ENCODE measurements around the gene MAP3K13. TPM values are rescaled to one million over a fixed set of nuclear protein-coding genes. Genes with fewer than 3 reads are reported as not detected.

The MAP3K13 gene
- total and polyA plus RNA-seq, 10 of the 15 experiments (the other 5 are each of a cell fraction or from before 2014, with no cell fraction given): 10.5 to 70.8 (median 26.8) TPM

DNA sequence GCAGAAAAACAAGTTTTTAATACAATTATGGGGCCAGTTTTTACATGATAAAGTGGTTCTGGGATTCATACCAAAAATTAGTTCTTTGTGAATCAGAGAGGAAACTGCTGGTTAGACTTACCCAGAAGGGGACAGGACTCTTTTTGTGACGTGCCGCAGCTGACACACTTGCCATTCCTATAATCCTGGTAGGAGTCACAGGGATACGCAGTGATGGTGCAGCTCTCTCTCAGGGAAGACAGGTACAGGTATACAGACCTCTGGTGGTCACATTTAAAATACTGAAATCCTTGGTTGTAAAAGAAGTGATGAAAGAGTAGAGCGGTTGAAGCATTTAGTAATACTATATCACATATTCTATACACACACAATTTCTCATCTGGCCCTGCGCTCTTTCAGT lies 156.1 kb downstream of the MAP3K13 start:
- ChIA-PET SMC1A (ENCODE audit: uncharacterized antibody, unreplicated experiment) (no interaction called here), RAD21 (ENCODE audit: unreplicated experiment) (no interaction called here), CTCF (interaction anchor here (0.5 kb wide), 1 partner anchor 12 kb away, joined by 3 read pairs; no protein-coding TSS in a partner anchor), POLR2A (no interaction called here)
- intact Hi-C loops (cut with micrococcal nuclease; ENCODE audit: unreplicated experiment) (no loop called here), in situ Hi-C loops (cut with MboI) (no loop called here)
- Histone ChIP-seq H3K9ac (ENCODE audit: control insufficient read depth, insufficient read depth, low read length) (no peak overlapping the region), H3K27me3 (replicated peaks in 1 of 2; ENCODE audit: control insufficient read depth in 2 of 2, insufficient read depth in 2 of 2, low read length in 1 of 2) (no peaks in the 10 kb centered on the region), H2AFZ (ENCODE audit: control insufficient read depth, low read depth, low read length) (no peak overlapping the region), H3K27ac (ENCODE audit: control insufficient read depth, insufficient read depth) (no peak overlapping the region), H3K36me3 (ENCODE audit: control insufficient read depth in 2 of 2, insufficient read depth in 2 of 2, low read length in 1 of 2) (no peaks in the 10 kb centered on the region; a peak in 2 of 4 replicates), H3K9me3 (replicated peaks; ENCODE audit: control insufficient read depth, insufficient read depth, low read length) (no peaks in the 10 kb centered on the region), H3K4me2 (ENCODE audit: control insufficient read depth, insufficient read depth) (no peak overlapping the region), H3K4me3 (no peak overlapping the region), H3K4me1 (ENCODE audit: control insufficient read depth, insufficient read depth, low read length) (peaks cover 4% of the 10 kb centered on the region; the same call in 1 of the 2 replicates), H4K20me1 (ENCODE audit: control insufficient read depth, insufficient read depth) (no peaks in the 10 kb centered on the region), H3K79me2 (ENCODE audit: control insufficient read depth, insufficient read depth, low read length) (no peaks in the 10 kb centered on the region)
- FAIRE-seq: no peak
- no peak for ATAC-seq
- 77% methylated on average over 5 of the region's 5 CpGs for WGBS (ENCODE audit: insufficient coverage, insufficient replicate concordance, low lambda C conversion rate, missing lambda C conversion rate)
- DNase-seq (ENCODE audit: low read depth, low spot score): no peak
- BruUV-seq (replicated peaks): no TSS peak
- TF ChIP-seq SMARCA5 (IDR thresholded peaks at IDR 0.05) (no peak), NFIC (IDR thresholded peaks at IDR 0.05; ENCODE audit: low read depth, low read length) (no peak), STAT3 (IDR thresholded peaks at IDR 0.05; ENCODE audit: low read depth, low read length) (no peak), MXI1 (IDR thresholded peaks at IDR 0.05; ENCODE audit: low read depth, low read length) (no peak), ZZZ3 (IDR thresholded peaks at IDR 0.05; ENCODE audit: control insufficient read depth, insufficient read length, low read depth) (no peak), YY1 (IDR thresholded peaks at IDR 0.05; ENCODE audit: low read depth, low read length) (no peak), KLF5 (IDR thresholded peaks at IDR 0.05; ENCODE audit: partially characterized antibody) (no peak), EGR1 (IDR thresholded peaks at IDR 0.05; ENCODE audit: borderline replicate concordance in 1 of 2, low read depth in 2 of 2, low read length in 2 of 2) (no peak), SPI1 (IDR thresholded peaks at IDR 0.05; ENCODE audit: borderline replicate concordance, insufficient read depth, low read depth, low read length) (no peak), BACH1 (IDR thresholded peaks at IDR 0.05; ENCODE audit: borderline replicate concordance) (no peak), BMI1 (IDR thresholded peaks at IDR 0.05; ENCODE audit: borderline replicate concordance) (no peak), FOXM1 (IDR thresholded peaks at IDR 0.05; ENCODE audit: low read depth, low read length) (no peak)
- TF ChIP-seq, protein P1, sequence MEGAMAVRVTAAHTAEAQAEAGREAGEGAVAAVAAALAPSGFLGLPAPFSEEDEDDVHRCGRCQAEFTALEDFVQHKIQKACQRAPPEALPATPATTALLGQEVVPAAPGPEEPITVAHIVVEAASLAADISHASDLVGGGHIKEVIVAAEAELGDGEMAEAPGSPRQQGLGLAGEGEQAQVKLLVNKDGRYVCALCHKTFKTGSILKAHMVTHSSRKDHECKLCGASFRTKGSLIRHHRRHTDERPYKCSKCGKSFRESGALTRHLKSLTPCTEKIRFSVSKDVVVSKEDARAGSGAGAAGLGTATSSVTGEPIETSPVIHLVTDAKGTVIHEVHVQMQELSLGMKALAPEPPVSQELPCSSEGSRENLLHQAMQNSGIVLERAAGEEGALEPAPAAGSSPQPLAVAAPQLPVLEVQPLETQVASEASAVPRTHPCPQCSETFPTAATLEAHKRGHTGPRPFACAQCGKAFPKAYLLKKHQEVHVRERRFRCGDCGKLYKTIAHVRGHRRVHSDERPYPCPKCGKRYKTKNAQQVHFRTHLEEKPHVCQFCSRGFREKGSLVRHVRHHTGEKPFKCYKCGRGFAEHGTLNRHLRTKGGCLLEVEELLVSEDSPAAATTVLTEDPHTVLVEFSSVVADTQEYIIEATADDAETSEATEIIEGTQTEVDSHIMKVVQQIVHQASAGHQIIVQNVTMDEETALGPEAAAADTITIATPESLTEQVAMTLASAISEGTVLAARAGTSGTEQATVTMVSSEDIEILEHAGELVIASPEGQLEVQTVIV (IDR thresholded peaks at IDR 0.05; ENCODE audit: borderline replicate concordance, partially characterized antibody): no peak
- TF ChIP-seq, protein P2, sequence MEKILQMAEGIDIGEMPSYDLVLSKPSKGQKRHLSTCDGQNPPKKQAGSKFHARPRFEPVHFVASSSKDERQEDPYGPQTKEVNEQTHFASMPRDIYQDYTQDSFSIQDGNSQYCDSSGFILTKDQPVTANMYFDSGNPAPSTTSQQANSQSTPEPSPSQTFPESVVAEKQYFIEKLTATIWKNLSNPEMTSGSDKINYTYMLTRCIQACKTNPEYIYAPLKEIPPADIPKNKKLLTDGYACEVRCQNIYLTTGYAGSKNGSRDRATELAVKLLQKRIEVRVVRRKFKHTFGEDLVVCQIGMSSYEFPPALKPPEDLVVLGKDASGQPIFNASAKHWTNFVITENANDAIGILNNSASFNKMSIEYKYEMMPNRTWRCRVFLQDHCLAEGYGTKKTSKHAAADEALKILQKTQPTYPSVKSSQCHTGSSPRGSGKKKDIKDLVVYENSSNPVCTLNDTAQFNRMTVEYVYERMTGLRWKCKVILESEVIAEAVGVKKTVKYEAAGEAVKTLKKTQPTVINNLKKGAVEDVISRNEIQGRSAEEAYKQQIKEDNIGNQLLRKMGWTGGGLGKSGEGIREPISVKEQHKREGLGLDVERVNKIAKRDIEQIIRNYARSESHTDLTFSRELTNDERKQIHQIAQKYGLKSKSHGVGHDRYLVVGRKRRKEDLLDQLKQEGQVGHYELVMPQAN (conservative IDR thresholded peaks at IDR 0.05): no peak

All from GM12878 (cell line).